ENCODE results near the gene TRPV4.
"Not testable (repeated sequence)": the region's sequence is repeated elsewhere in the genome, so short reads cannot be mapped to it uniquely, and the experiment has no call there.

The TRPV4 gene

GRCh38 chr12:109863847-109864712, 30.9 kb upstream of the TRPV4 start:
- no peak overlapping the region for H3K4me3 ChIP-seq (ENCODE audit: low read depth in 1 of 2, low read length in 2 of 2)
- H3K9me3 ChIP-seq (ENCODE audit: insufficient read depth, low read length, severe bottlenecking): no peaks in the 10 kb centered on the region
- TF ChIP-seq, protein P1, sequence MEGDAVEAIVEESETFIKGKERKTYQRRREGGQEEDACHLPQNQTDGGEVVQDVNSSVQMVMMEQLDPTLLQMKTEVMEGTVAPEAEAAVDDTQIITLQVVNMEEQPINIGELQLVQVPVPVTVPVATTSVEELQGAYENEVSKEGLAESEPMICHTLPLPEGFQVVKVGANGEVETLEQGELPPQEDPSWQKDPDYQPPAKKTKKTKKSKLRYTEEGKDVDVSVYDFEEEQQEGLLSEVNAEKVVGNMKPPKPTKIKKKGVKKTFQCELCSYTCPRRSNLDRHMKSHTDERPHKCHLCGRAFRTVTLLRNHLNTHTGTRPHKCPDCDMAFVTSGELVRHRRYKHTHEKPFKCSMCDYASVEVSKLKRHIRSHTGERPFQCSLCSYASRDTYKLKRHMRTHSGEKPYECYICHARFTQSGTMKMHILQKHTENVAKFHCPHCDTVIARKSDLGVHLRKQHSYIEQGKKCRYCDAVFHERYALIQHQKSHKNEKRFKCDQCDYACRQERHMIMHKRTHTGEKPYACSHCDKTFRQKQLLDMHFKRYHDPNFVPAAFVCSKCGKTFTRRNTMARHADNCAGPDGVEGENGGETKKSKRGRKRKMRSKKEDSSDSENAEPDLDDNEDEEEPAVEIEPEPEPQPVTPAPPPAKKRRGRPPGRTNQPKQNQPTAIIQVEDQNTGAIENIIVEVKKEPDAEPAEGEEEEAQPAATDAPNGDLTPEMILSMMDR (IDR thresholded peaks at IDR 0.05; ENCODE audit: borderline replicate concordance, extremely low read depth, low read length, poor library complexity, severe bottlenecking): no peak
- no peak for TF ChIP-seq EZH2 (IDR thresholded peaks at IDR 0.05; ENCODE audit: borderline replicate concordance, low read depth, low read length, severe bottlenecking)
- ATAC-seq (ENCODE audit: insufficient read depth, low read depth) (peak; percentile 58; the same call in 1 of the 3 replicates), DNase-seq (no peak)
- H3K4me1 ChIP-seq (ENCODE audit: insufficient read depth, low read length): no peaks in the 10 kb centered on the region
- no peaks in the 10 kb centered on the region for H3K79me2 ChIP-seq (ENCODE audit: insufficient read depth, low read length)
- H4K20me1 ChIP-seq (ENCODE audit: insufficient read depth, low read length): peaks cover 9% of the 10 kb centered on the region; the same call in 1 of the 2 replicates
- no peak overlapping the region for H3K27ac ChIP-seq (ENCODE audit: low read length)
- H3K4me2 ChIP-seq (ENCODE audit: insufficient read depth, low read length): no peak overlapping the region
- H3K9ac ChIP-seq (ENCODE audit: low read depth, low read length): no peak overlapping the region
- H3K36me3 ChIP-seq (ENCODE audit: insufficient read depth, low read length): no peaks in the 10 kb centered on the region
- no peaks in the 10 kb centered on the region for H3K27me3 ChIP-seq (ENCODE audit: insufficient read depth, low read length, poor library complexity)
- no peak overlapping the region for H2AFZ ChIP-seq (ENCODE audit: low read depth, low read length)

DNA sequence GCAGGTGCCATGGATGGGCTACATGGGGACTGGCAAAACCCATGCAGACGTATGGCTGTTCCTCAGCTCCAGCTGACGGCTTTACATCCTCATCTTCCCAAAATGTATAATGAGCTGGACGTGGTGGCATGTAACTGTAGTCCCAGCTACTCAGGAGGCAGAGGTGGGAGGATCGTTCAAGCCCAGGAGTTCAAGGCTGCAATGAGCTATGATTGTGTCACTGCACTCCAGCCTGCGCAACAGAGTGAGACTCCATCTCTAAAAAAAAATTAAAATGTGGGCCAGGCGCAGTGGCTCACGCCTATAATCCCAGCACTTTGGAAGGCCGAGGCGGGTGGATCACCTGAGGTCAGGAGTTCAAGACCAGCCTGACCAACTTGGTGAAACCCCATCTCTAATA, 29.3 kb upstream of the TRPV4 start:
- ATAC-seq (ENCODE audit: insufficient read depth, low read depth); H3K9ac ChIP-seq (ENCODE audit: low read depth, low read length); H3K36me3 ChIP-seq (ENCODE audit: insufficient read depth, low read length); H3K9me3 ChIP-seq (ENCODE audit: insufficient read depth, low read length, severe bottlenecking); H4K20me1 ChIP-seq (ENCODE audit: insufficient read depth, low read length); H3K79me2 ChIP-seq (ENCODE audit: insufficient read depth, low read length); H3K27me3 ChIP-seq (ENCODE audit: insufficient read depth, low read length, poor library complexity); H2AFZ ChIP-seq (ENCODE audit: low read depth, low read length); H3K4me3 ChIP-seq (ENCODE audit: low read depth in 1 of 2, low read length in 2 of 2); DNase-seq; H3K27ac ChIP-seq (ENCODE audit: low read length); H3K4me2 ChIP-seq (ENCODE audit: insufficient read depth, low read length); H3K4me1 ChIP-seq (ENCODE audit: insufficient read depth, low read length): not testable (repeated sequence)

GRCh38 chr12:109861689-109862314, 28.6 kb upstream of the TRPV4 start:
- peaks cover 9% of the 10 kb centered on the region; the same call in 1 of the 2 replicates for H4K20me1 ChIP-seq (ENCODE audit: insufficient read depth, low read length)
- TF ChIP-seq, protein P1 (IDR thresholded peaks at IDR 0.05; ENCODE audit: borderline replicate concordance, extremely low read depth, low read length, poor library complexity, severe bottlenecking): no peak
- no peak for TF ChIP-seq EZH2 (IDR thresholded peaks at IDR 0.05; ENCODE audit: borderline replicate concordance, low read depth, low read length, severe bottlenecking)
- H3K27me3 ChIP-seq (ENCODE audit: insufficient read depth, low read length, poor library complexity): no peaks in the 10 kb centered on the region
- H3K4me1 ChIP-seq (ENCODE audit: insufficient read depth, low read length): no peaks in the 10 kb centered on the region
- no peak for DNase-seq
- no peak for ATAC-seq (ENCODE audit: insufficient read depth, low read depth)
- H3K4me2 ChIP-seq (ENCODE audit: insufficient read depth, low read length): no peak overlapping the region
- H2AFZ ChIP-seq (ENCODE audit: low read depth, low read length): no peak overlapping the region
- H3K36me3 ChIP-seq (ENCODE audit: insufficient read depth, low read length): peaks cover 12% of the 10 kb centered on the region
- H3K9me3 ChIP-seq (ENCODE audit: insufficient read depth, low read length, severe bottlenecking): no peaks in the 10 kb centered on the region
- no peaks in the 10 kb centered on the region for H3K79me2 ChIP-seq (ENCODE audit: insufficient read depth, low read length)
- no peak overlapping the region for H3K9ac ChIP-seq (ENCODE audit: low read depth, low read length)
- H3K4me3 ChIP-seq (ENCODE audit: low read depth in 1 of 2, low read length in 2 of 2): no peak overlapping the region
- no peak overlapping the region for H3K27ac ChIP-seq (ENCODE audit: low read length)

- Histone ChIP-seq H4K20me1 (ENCODE audit: insufficient read depth, low read length) (peaks cover 9% of the 10 kb centered on the region; the same call in 1 of the 2 replicates), H3K4me3 (ENCODE audit: low read depth in 1 of 2, low read length in 2 of 2) (no peak overlapping the region), H3K27me3 (ENCODE audit: insufficient read depth, low read length, poor library complexity) (no peaks in the 10 kb centered on the region), H3K4me2 (ENCODE audit: insufficient read depth, low read length) (no peak overlapping the region), H3K4me1 (ENCODE audit: insufficient read depth, low read length) (no peaks in the 10 kb centered on the region), H3K79me2 (ENCODE audit: insufficient read depth, low read length) (no peaks in the 10 kb centered on the region), H2AFZ (ENCODE audit: low read depth, low read length) (no peak overlapping the region), H3K36me3 (ENCODE audit: insufficient read depth, low read length) (peaks cover 17% of the 10 kb centered on the region), H3K9ac (ENCODE audit: low read depth, low read length) (no peak overlapping the region), H3K27ac (ENCODE audit: low read length) (no peak overlapping the region), H3K9me3 (ENCODE audit: insufficient read depth, low read length, severe bottlenecking) (no peaks in the 10 kb centered on the region)
- DNase-seq: no peak
- ATAC-seq (ENCODE audit: insufficient read depth, low read depth): no peak
- TF ChIP-seq EZH2 (IDR thresholded peaks at IDR 0.05; ENCODE audit: borderline replicate concordance, low read depth, low read length, severe bottlenecking): no peak
- TF ChIP-seq, protein P1 (IDR thresholded peaks at IDR 0.05; ENCODE audit: borderline replicate concordance, extremely low read depth, low read length, poor library complexity, severe bottlenecking): no peak
These were observed 27.8 kb upstream of the TRPV4 start for GRCh38 chr12:109860977-109861376.

Measured in DND-41 (cell line).